Heart right ventricle (tissue), 16 donors: Measurements from ENCODE around the gene PTPRN2. TPM values are rescaled to one million over a fixed set of nuclear protein-coding genes. Genes with fewer than 3 reads are reported as not detected.
"Not testable (repeated sequence)": the region's sequence is repeated elsewhere in the genome, so short reads cannot be mapped to it uniquely, and the experiment has no call there.

ENCODE experiments used
- ATAC-seq, 8 donors: fragments of 200-7000 bp; cut with Tn5 transposase; one replicate each; pipeline ENCODE4 v1.9.1; 2020; ENCODE audit warnings: mild to moderate bottlenecking in 8 of 8, moderate library complexity in 8 of 8, moderate number of reproducible peaks in 1 of 8
- DNase-seq, 2 donors: peaks; one replicate each; pipeline ENCODE4 v3.0.0-alpha.2; 2020
- H3K27ac ChIP-seq, 10 donors: fragments of 200-600 bp; sonication (generic) in 2 of 10; one replicate each; pipeline versions ENCODE4 v1.5.0 to v1.8.0; 2020 to 2022; ENCODE audit warnings: mild to moderate bottlenecking in 3 of 10
- H3K27me3 ChIP-seq, 7 donors: fragments of 200-600 bp; one replicate each; pipeline ENCODE4 v1.8.0; 2021 to 2022; ENCODE audit warnings: mild to moderate bottlenecking in 2 of 7
- H3K36me3 ChIP-seq, 9 donors: fragments of 200-600 bp; sonication (generic) in 1 of 9; one replicate each; pipeline versions ENCODE4 v1.5.0 to v1.8.0; 2020 to 2022; ENCODE audit warnings: mild to moderate bottlenecking in 2 of 9
- H3K4me1 ChIP-seq, 9 donors: fragments of 200-600 bp; sonication (generic) in 1 of 9; one replicate each; pipeline versions ENCODE4 v1.5.0 to v1.8.0; 2020 to 2022; ENCODE audit warnings: mild to moderate bottlenecking in 4 of 9
- H3K4me3 ChIP-seq, 10 donors: fragments of 200-600 bp; sonication (generic) in 2 of 10; one replicate each; pipeline versions ENCODE4 v1.5.0 to v1.8.0; 2020 to 2022; ENCODE audit warnings: mild to moderate bottlenecking in 7 of 10, moderate library complexity in 2 of 10
- H3K9me3 ChIP-seq, 11 donors: fragments of 200-600 bp in 10 of 11; sonication (generic) in 2 of 11; one replicate each; pipeline versions ENCODE4 v1.5.0 to v1.8.0; 2013 to 2022; ENCODE audit warnings: mild to moderate bottlenecking in 2 of 11, control low read depth in 1 of 11, moderate library complexity in 1 of 11
- CTCF ChIP-seq, 9 donors: fragments of 200-600 bp; sonication (generic) in 2 of 9; IDR thresholded peaks; one replicate each; pipeline versions ENCODE4 v1.5.0 to v1.8.0; 2021 to 2022; ENCODE audit warnings: antibody characterized with exemption in 9 of 9, mild to moderate bottlenecking in 5 of 9, moderate library complexity in 1 of 9
- WGBS, 2 donors: extraction: QIAGEN DNeasy Blood & Tissue Kit; methylation state at CpG; one replicate each; pipeline ENCODE4 v1.1.7; 2013; ENCODE audit warnings: inconsistent platforms in 1 of 2; 5-methylcytosine and 5-hydroxymethylcytosine counted together
- intact Hi-C, 10 donors: fragments of 100-400 bp; cut with DNase I; formaldehyde crosslinking; loops; one replicate each; pipeline versions ENCODE4 v1.11.1 to v1.14.2; 2022
- polyA plus RNA-seq, 2 donors: library from polyadenylated mRNA; stranded (reverse); fragments of 200-250 nt; gene quantifications; one replicate each; pipeline ENCODE4 v1.2.3, GENCODE V29; 2013
- total RNA-seq, 10 donors: library from RNA; stranded (reverse); fragmentation: NEBNext Ultra II Directional in 3 of 10; extraction: Animal tissue kit (Norgen Biotek cat#: 25700) in 3 of 10; gene quantifications; one replicate each; pipeline versions ENCODE4 v1.2.1 to v1.2.4, GENCODE V29; 2021 to 2023
- donor health status: Arrhythmogenic right ventricular cardiomyopathy.
- donor health status: ischemic (EF 13 %, LVEDD 7.1; RV severe dilation, severe dysfunction).
- donor health status: healthy with polysubstance abuse.
- donor health status: DM: no; HTN: yes; CAD: no.
- donor health status: DM: no; HTN: no; CAD: no.
- donor health status: ischemic (EF 25% LVEDD 6.9; RV normal size, moderate dysfunction).
- donor health status: ischemic (EF 25% LVEDD 5.7; RV mildly dilated, moderate dysfunction).
- donor health status: healthy.
- donor health status: DM: yes; HTN: yes; CAD: no.
- donor health status: Ischemic cardiomyopathy.
- donor health status: ischemic (EF 35%, LVEDD 5.7; RV mildly dilated, moderate dysfunction).
- donor health status: nonischemic (EF 11% LVEDD 7.7; RV severe dilation, severe dysfunction).
- donor health status: DM: yes; HTN: yes; CAD: no.
- donor health status: PGD.
- donor health status: ischemic (EF 29% LVEDD 5.4; RV normal size, mild dysfunction).
- donor health status: nonischemic (EF 23%, LVEDD 6.1; RV moderate dilation, normal function).

Gene PTPRN2
- total and polyA plus RNA-seq, 12 donors = 0.82 to 1.8 (median 1.3) TPM

DNA sequence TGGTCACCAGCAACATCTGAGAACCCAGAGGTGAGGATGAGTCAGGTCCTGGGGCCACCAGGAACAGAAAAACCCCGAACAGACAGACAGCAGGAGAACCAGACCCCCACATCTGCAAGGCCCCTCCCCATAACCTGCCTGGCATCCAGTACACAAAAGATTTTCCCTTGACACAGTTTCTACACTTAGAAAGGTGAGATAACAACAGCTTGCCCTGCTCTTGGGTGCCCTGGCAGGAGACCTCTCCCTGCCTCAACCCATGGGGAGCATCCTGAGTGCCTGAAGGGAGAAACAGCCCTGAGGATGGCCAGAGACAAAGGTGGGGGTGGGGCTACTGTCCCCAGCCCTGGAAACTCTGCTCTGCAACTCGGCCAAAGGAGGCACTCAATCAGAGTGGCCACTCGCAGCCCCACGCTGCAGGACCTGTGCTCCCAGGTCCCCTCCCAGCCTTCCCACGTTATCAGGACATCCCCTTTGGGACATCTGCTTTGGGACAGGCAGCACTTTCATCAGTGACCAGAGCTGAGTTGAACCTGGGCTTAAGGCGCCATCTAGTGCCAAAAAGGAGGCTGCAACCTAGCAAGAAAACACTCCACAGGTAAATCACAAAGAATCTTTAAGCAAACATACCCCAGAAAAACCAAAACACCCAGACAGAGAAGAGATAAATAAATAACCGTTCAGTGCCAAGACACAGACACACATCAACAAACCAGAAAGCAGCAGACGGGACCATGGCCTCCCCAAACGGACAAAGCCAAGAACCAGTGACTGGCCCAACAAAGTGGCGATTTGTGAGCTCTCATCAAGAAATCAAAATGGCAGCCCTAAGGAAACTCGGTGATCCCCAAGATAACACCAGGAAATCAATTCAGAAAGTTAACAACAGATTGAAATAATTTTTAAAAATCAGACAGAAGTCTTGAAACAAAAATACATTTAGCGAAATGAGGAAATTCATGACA lies 233.7 kb downstream of the PTPRN2 start:
- H3K27ac ChIP-seq = no peak overlapping the region
- H3K27me3 ChIP-seq = peaks cover 0 to 56% (median 22%) of the 10 kb centered on the region in 7 donors
- H3K4me3 ChIP-seq = no peak overlapping the region
- H3K4me1 ChIP-seq = no peaks in the 10 kb centered on the region
- DNase-seq = no peak
- WGBS, 2 donors = 39 to 47% methylated on average over 12 of the region's 12 CpGs
- intact Hi-C loops = no loop called here
- H3K9me3 ChIP-seq = peaks cover 0 to 21% (median 6%) of the 10 kb centered on the region in 11 donors
- ATAC-seq = no peak
- peak in 7 of 9 donors; percentile 14 to 37 (median 29) for TF ChIP-seq CTCF (IDR thresholded peaks at IDR 0.05)
- no peaks in the 10 kb centered on the region for H3K36me3 ChIP-seq

DNA sequence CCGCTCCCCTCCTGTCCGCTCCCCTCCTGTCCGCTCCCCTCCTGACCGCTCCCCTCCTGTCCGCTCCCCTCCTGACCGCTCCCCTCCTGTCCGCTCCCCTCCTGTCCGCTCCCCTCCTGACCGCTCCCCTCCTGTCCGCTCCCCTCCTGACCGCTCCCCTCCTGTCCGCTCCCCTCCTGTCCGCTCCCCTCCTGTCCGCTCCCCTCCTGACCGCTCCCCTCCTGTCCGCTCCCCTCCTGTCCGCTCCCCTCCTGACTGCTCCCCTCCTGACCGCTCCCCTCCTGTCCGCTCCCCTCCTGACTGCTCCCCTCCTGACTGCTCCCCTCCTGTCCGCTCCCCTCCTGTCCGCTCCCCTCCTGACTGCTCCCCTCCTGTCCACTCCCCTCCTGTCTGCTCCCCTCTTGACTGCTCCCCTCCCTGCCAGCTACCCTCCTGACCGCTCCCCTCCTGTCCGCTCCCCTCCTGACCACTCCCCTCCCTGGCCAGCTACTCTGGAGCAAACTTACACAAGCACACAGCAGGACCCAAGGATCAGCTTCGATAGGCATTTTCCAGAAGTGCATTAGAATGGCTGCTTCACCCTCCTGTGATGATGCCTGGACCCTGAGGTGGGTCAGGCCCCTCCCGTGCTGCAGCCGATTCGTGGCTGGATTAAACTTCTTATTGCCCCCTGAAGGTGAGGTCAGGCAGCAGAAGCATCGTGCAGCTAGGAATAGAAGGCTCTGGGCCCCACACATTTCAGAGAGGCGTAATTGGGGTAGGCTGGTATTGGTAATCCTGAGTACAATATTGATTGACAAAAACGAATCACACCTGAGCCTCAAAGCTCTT lies 235.5 kb downstream of the PTPRN2 start:
- H3K4me3 ChIP-seq, ATAC-seq, intact Hi-C loops, DNase-seq, H3K36me3 ChIP-seq, H3K4me1 ChIP-seq, H3K27ac ChIP-seq: not testable (repeated sequence)
- WGBS, 2 donors = 77 to 79% methylated on average over 21 to 26 of the region's 30 CpGs
- Histone ChIP-seq H3K27me3 (peaks cover 0 to 48% (median 17%) of the 10 kb centered on the region in 7 donors), H3K9me3 (peaks cover 0 to 21% (median 6%) of the 10 kb centered on the region in 11 donors)

- no peak for ATAC-seq
- 73 to 78% methylated on average over 9 of the region's 9 CpGs for WGBS, 2 donors
Observed at GRCh38 chr7:158351481-158351880, 236.1 kb downstream of the PTPRN2 start.

DNA sequence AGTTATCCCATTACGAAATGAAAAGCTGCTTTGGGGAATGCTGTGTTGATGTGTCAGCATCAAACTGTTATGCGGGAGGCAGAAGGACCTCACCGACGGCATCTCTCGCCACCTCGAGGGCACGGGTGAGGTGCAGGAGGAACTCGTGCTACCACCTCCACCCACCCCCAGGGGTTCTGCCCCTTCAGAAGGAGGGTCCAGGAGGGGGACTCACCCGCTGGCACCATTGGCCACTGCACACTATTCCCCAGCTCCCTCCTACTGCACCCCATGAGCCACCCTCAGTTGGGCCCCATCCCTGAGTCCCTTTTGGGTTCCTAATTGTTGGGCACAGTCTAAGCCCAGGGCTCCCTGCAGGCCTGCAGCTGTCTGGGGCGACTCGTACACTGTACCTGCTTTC lies 236.6 kb downstream of the PTPRN2 start:
- 77 to 80% methylated on average over 11 of the region's 11 CpGs for WGBS, 2 donors
- Histone ChIP-seq H3K4me1 (no peaks in the 10 kb centered on the region), H3K27me3 (peaks cover 0 to 41% (median 10%) of the 10 kb centered on the region in 7 donors), H3K27ac (no peak overlapping the region), H3K9me3 (peaks cover 0 to 21% (median 6%) of the 10 kb centered on the region in 11 donors), H3K4me3 (no peak overlapping the region), H3K36me3 (no peaks in the 10 kb centered on the region)
- intact Hi-C loops = no loop called here
- no peak for TF ChIP-seq CTCF (IDR thresholded peaks at IDR 0.05)
- peak in 1 of 2 donors; percentile 1 for DNase-seq
- ATAC-seq = no peak

More at GRCh38 chr7:158351481-158351880, 236.1 kb downstream of the PTPRN2 start:
- Histone ChIP-seq H3K27ac (no peak overlapping the region), H3K36me3 (no peaks in the 10 kb centered on the region), H3K9me3 (peaks cover 0 to 21% (median 6%) of the 10 kb centered on the region in 11 donors), H3K4me1 (no peaks in the 10 kb centered on the region), H3K4me3 (no peak overlapping the region), H3K27me3 (peaks cover 0 to 42% (median 14%) of the 10 kb centered on the region in 7 donors)
- intact Hi-C loops = no loop called here
- DNase-seq = peak in 1 of 2 donors; percentile 0
- TF ChIP-seq CTCF (IDR thresholded peaks at IDR 0.05) = no peak
